Ovary (tissue), 3 donors: ENCODE data around the gene GALK1.

Source experiments
- POLR2A ChIP-seq: fragments of 450-650 bp; IDR thresholded peaks from one replicate; pipeline ENCODE4 v1.6.1; 2017; ENCODE audit warnings: antibody characterized with exemption, mild to moderate bottlenecking, moderate library complexity
- TF ChIP-seq, protein P1 (sequence below), 3 donors: fragments of 450-650 bp in 2 of 3; fragments of 200-600 bp in 1 of 3; IDR thresholded peaks; one replicate each; pipeline versions ENCODE4 v1.5.1 to v1.8.0; 2016 to 2022; ENCODE audit warnings: antibody characterized with exemption in 3 of 3, mild to moderate bottlenecking in 1 of 3
- donor health status: DM: no; HTN: no; CAD: no.

DNA sequence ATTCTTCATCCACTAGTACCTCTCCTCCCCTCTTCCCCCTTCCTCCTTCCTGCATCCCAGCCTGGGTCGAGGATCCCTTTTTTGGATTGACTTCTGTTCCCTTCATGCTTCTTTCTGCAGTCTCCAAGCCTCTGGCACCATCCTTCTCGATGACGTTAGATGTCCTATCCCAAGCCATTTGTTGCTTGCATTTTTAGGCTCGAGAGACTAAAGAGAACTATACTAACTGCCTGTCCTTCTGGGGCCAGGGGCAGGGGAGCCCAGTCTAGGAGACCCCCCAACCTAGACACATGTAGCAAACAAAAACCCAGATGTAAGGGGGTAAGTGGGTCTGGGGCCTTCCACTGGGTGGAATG is 43.5 kb upstream of the GALK1 start:
- TF ChIP-seq, protein P1, sequence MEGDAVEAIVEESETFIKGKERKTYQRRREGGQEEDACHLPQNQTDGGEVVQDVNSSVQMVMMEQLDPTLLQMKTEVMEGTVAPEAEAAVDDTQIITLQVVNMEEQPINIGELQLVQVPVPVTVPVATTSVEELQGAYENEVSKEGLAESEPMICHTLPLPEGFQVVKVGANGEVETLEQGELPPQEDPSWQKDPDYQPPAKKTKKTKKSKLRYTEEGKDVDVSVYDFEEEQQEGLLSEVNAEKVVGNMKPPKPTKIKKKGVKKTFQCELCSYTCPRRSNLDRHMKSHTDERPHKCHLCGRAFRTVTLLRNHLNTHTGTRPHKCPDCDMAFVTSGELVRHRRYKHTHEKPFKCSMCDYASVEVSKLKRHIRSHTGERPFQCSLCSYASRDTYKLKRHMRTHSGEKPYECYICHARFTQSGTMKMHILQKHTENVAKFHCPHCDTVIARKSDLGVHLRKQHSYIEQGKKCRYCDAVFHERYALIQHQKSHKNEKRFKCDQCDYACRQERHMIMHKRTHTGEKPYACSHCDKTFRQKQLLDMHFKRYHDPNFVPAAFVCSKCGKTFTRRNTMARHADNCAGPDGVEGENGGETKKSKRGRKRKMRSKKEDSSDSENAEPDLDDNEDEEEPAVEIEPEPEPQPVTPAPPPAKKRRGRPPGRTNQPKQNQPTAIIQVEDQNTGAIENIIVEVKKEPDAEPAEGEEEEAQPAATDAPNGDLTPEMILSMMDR (IDR thresholded peaks at IDR 0.05), result no peak
- no peak for TF ChIP-seq POLR2A
